GM21526 (cell line): ENCODE data around the gene DPM3.
A peak's percentile ranks its signal among the peaks of the same experiment; 100 is the strongest.
"Not testable (repeated sequence)": the region's sequence is repeated elsewhere in the genome, so short reads cannot be mapped to it uniquely, and the experiment has no call there.

Experiments
- ATAC-seq: cut with Tn5 transposase; IDR thresholded peaks from one replicate; pipeline ENCODE4 v1.9.1; 2021; ENCODE audit warnings: moderate library complexity; ENCODE audit not compliant: unreplicated experiment, low FRiP score

DPM3 gene

DNA sequence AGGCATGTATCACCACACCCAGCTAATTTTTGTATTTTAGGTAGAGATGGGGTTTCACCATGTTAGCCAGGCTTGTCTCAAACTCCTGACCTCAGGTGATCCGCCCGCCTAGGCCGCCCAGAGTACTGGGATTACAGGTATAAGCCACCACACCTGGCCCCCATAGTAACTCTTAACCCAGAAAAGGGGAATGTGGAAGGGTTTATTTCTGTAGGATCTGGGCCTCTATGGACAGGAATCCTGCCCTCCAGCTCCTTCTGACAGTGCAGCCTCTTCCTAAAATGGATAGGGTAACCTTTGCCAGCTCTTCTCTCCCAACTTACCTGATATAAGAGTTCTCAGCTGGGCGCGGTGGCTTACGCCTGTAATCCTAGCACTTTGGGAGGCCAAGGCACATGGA is 22.3 kb upstream of the DPM3 start:
- not testable (repeated sequence) for ATAC-seq

DNA sequence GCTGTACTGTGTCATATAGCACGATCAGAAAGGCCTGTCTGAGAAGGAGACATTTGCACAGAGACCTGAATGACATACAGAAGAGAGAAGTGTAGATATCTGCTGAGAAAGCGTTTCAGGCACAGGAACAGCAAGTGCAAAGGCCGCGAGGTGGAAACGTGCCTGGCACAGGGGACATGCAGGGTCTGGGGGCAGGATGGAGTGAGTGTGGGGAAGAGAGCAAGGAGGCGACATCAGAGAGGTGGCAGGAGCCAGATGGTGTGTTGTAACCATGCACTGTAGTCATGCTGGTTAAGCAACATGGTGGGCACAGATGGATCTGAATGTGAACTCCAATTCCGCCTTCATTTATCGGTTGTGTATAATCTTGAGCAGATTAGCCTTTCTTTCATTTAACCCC is 19.8 kb upstream of the DPM3 start:
- no peak for ATAC-seq

GRCh38 chr1:155158991-155159390 is 18.7 kb upstream of the DPM3 start:
- ATAC-seq: no peak

DNA sequence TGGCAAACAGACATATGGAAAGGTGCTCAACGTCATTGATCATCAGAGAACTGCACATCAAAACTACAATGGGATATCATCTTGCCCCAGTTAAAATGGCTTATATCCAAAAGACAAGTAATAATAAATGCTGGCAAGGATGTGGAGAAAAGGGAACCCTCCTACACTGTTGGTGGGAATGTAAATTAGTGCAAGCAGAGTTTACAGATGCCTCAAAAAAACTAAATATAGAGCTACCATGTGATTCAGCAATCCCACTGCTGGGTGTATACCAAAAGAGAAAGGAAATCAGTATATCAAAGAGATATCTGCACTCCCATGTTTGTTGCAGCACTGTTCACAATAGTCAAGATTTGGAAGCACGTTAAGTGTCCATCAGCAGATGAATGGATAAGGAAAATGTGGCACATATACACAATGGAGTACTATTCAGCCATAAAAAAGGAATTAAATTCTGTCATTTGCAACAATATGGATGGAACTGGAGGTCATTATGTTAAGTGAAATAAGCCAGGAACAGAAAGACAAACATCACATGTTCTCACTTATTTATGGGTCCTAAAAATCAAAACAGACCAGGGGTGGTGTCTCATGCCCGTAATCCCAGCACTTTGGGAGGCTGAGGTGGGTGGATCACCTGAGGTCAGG is 15.8 kb upstream of the DPM3 start:
- ATAC-seq: not testable (repeated sequence)

- ATAC-seq: no peak
Observed at GRCh38 chr1:155145491-155145890, 5.2 kb upstream of the DPM3 start.

DNA sequence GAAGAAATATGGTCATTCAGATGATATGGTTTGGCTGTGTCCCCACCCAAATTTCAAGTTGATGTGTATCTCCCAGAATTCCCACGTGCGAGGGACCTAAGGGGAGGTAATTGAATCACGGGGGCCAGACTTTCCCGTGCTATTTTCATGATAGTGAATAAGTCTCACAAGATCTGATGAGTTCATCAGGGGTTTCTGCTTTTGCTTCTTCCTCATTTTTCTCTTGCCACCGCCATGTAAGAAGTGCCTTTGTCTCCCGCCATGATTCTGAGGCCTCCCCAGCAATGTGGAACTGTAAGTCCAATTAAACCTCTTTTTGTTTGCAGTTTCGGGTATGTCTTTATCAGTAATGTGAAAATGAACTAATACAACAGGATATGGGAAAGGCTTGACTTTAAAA is 1.4 kb upstream of the DPM3 start:
- no peak for ATAC-seq

GRCh38 chr1:155140630-155140953 is 261 bp upstream of the DPM3 start:
- ATAC-seq: no peak

GRCh38 chr1:155137154-155137949 is 3.0 kb downstream of the DPM3 start:
- no peak for ATAC-seq

DNA sequence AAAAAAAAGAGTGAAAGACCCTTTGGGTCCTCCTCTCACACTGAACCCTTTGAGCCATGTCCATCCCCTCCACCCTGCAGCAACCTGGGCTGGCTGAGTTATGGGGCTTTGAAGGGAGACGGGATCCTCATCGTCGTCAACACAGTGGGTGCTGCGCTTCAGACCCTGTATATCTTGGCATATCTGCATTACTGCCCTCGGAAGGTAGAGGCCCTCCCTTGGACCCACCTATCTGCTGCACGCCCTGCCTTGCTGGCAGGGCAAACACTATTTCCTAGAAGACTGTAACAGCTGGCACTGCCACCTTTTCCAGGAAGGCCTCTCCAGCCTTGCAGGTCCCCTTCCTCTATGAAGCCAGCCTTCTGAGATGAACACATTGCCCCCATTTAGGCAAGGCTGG is 3.6 kb downstream of the DPM3 start:
- no peak for ATAC-seq

GRCh38 chr1:155135415-155136028 is 4.8 kb downstream of the DPM3 start, which contains the start of gene SLC50A1:
SLC50A1 (plus strand) TSS chr1:155135852; CDS start chr1:155135912, 60 bp downstream.
- ATAC-seq: peak; percentile 56

- no peak for ATAC-seq
Observed at GRCh38 chr1:155134880-155135414, 5.4 kb downstream of the DPM3 start.

- no peak for ATAC-seq
Observed at GRCh38 chr1:155134322-155134721, 6.0 kb downstream of the DPM3 start.

DNA sequence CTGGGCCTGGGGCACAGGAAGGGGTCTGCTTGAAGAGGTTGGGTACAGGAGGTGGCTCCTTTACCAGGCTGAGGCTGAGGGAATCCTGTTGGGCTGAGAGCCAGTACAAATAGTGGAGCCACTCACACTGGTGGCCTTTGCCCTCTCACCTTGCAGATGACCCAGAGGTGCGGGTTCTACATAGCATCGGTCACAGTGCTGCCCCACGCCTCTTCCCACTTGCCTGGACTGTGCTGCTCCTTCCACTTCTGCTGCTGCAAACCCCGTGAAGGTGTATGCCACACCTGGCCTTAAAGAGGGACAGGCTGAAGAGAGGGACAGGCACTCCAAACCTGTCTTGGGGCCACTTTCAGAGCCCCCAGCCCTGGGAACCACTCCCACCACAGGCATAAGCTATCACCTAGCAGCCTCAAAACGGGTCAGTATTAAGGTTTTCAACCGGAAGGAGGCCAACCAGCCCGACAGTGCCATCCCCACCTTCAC is 6.5 kb downstream of the DPM3 start:
- no peak for ATAC-seq

- no peak for ATAC-seq
Observed at GRCh38 chr1:155131856-155132255, 8.5 kb downstream of the DPM3 start.

GRCh38 chr1:155131285-155131684 is 9.0 kb downstream of the DPM3 start:
- ATAC-seq: no peak

- ATAC-seq: no peak
Observed at GRCh38 chr1:155130272-155131006, 9.9 kb downstream of the DPM3 start.

- no peak for ATAC-seq
Observed at GRCh38 chr1:155128755-155129473, 11.4 kb downstream of the DPM3 start.

GRCh38 chr1:155127967-155128754 is 12.2 kb downstream of the DPM3 start:
- ATAC-seq: no peak
